Prostate gland (tissue), 2 donors: ENCODE measurements around the gene ZSCAN21.
A peak's percentile ranks its signal among the peaks of the same experiment; 100 is the strongest.

Experiments used
- CTCF ChIP-seq, 4 experiments: fragments of 200-600 bp in 2 of 4; fragments of 450-650 bp in 2 of 4; sonication (generic) in 2 of 4; IDR thresholded peaks; 1 replicate in 3 of 4; 2 replicates in 1 of 4; pipeline ENCODE4 v1.5.1; 2016 to 2019; ENCODE audit warnings: antibody characterized with exemption in 4 of 4, mild to moderate bottlenecking in 2 of 4, moderate library complexity in 2 of 4
- POLR2A ChIP-seq: fragments of 450-650 bp; IDR thresholded peaks from one replicate; pipeline ENCODE4 v1.6.1; 2016; ENCODE audit warnings: antibody characterized with exemption, mild to moderate bottlenecking
- POLR2AphosphoS5 ChIP-seq: sonication (generic); formaldehyde crosslinking; IDR thresholded peaks from one replicate; pipeline ENCODE4 v1.6.1; 2017; ENCODE audit warnings: antibody characterized with exemption

DNA sequence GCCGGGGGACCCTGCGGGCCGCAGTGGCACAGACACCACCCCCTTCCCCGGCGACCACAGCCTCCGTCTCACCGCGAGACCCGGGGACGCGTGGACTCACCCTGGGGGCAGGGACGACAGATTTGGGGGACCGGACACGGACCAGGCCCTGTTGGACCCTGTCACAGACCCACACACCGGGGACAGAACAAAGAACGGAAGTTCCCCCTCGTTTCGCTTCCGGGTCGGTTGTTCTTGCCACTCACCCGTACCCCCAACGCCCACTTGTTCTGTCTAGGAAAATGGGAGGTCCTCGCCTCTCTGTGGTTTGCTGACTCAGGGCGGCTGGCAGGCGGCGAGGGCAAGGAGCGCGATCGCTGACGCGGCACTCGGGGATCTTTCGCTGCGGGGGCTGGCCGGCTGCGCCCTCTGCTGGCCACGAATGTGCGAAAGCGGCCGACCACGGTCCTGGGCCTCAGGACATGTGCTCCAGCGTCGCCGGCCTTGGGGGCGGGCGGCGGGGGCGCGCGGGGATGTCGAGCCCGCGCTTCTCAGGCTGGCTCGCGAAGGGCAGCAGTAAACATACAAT is 32.0 kb downstream of the ZSCAN21 start, which contains the start of gene ZNF3:
- peak; percentile 94 to 98 (median 97) for TF ChIP-seq CTCF (IDR thresholded peaks at IDR 0.05)
- peak; percentile 98 for TF ChIP-seq POLR2AphosphoS5
- TF ChIP-seq POLR2A: peak; percentile 32
